ENCODE measurements around the gene HKDC1. TPM values are rescaled to one million over a fixed set of nuclear protein-coding genes. Genes with fewer than 3 reads are reported as not detected.
"Not testable (repeated sequence)": the region's sequence is repeated elsewhere in the genome, so short reads cannot be mapped to it uniquely, and the experiment has no call there.

The HKDC1 gene
- total RNA-seq (2014; rRNA removed; shearing (Covaris generic)) = 22.7 and 35.3 TPM in 2 replicates

GRCh38 chr10:69220041-69220451 is at the start of gene HKDC1:
Gene HKDC1, plus strand, starts transcription at chr10:69220332. Its CDS starts 104 bp downstream, at chr10:69220436.
- peak; percentile 64 for DNase-seq (ENCODE audit: low spot score)

GRCh38 chr10:69172241-69172982 is 47.7 kb upstream of the HKDC1 start:
- no peak for DNase-seq (ENCODE audit: low spot score)

GRCh38 chr10:69175326-69175725 is 44.8 kb upstream of the HKDC1 start:
- not testable (repeated sequence) for DNase-seq (ENCODE audit: low spot score)

GRCh38 chr10:69176823-69177222 is 43.3 kb upstream of the HKDC1 start:
- no peak for DNase-seq (ENCODE audit: low spot score)

- DNase-seq (ENCODE audit: low spot score) = no peak
Measured at GRCh38 chr10:69179089-69179742, 40.9 kb upstream of the HKDC1 start.

GRCh38 chr10:69179743-69180524 is 40.2 kb upstream of the HKDC1 start, which contains the start of gene SUPV3L1:
Gene SUPV3L1, plus strand, starts transcription at chr10:69180234. Its CDS starts 58 bp downstream, at chr10:69180292.
- peak; percentile 96 for DNase-seq (ENCODE audit: low spot score)

- DNase-seq (ENCODE audit: low spot score) = no peak
Measured at GRCh38 chr10:69180525-69181204, 39.5 kb upstream of the HKDC1 start.

GRCh38 chr10:69181433-69181832 is 38.7 kb upstream of the HKDC1 start:
- no peak for DNase-seq (ENCODE audit: low spot score)

GRCh38 chr10:69182005-69182404 is 38.1 kb upstream of the HKDC1 start:
- DNase-seq (ENCODE audit: low spot score) = no peak

GRCh38 chr10:69186524-69186923 is 33.6 kb upstream of the HKDC1 start:
- no peak for DNase-seq (ENCODE audit: low spot score)

GRCh38 chr10:69201045-69201444 is 19.1 kb upstream of the HKDC1 start:
- DNase-seq (ENCODE audit: low spot score) = peak; percentile 18

GRCh38 chr10:69202332-69202731 is 17.8 kb upstream of the HKDC1 start:
- peak; percentile 37 for DNase-seq (ENCODE audit: low spot score)

- DNase-seq (ENCODE audit: low spot score) = no peak
Measured at GRCh38 chr10:69208761-69209160, 11.4 kb upstream of the HKDC1 start.

- no peak for DNase-seq (ENCODE audit: low spot score)
Measured at GRCh38 chr10:69209787-69210484, 10.2 kb upstream of the HKDC1 start.

- no peak for DNase-seq (ENCODE audit: low spot score)
Measured at GRCh38 chr10:69211104-69211503, 9.0 kb upstream of the HKDC1 start.

- no peak for DNase-seq (ENCODE audit: low spot score)
Measured at GRCh38 chr10:69211524-69211923, 8.6 kb upstream of the HKDC1 start.

- DNase-seq (ENCODE audit: low spot score) = no peak
Measured at GRCh38 chr10:69213591-69214311, 6.4 kb upstream of the HKDC1 start.

GRCh38 chr10:69214666-69215131 is 5.4 kb upstream of the HKDC1 start:
- no peak for DNase-seq (ENCODE audit: low spot score)

GRCh38 chr10:69215405-69216171 is 4.5 kb upstream of the HKDC1 start:
- peak; percentile 69 for DNase-seq (ENCODE audit: low spot score)
